Body of pancreas (tissue), 4 donors: ENCODE results near the gene VCX3A.

Experiments
- CTCF ChIP-seq, 7 experiments: fragments of 450-650 bp in 4 of 7; fragments of 200-600 bp in 3 of 7; sonication (generic) in 3 of 7; IDR thresholded peaks; one replicate each; pipeline ENCODE4 v1.5.1; 2016 to 2019; ENCODE audit warnings: antibody characterized with exemption in 7 of 7
- POLR2A ChIP-seq, 3 donors: fragments of 450-650 bp; IDR thresholded peaks; one replicate each; pipeline ENCODE4 v1.6.1; 2016; ENCODE audit warnings: antibody characterized with exemption in 3 of 3, mild to moderate bottlenecking in 2 of 3

GRCh38 chrX:6500719-6501118 lies 34.2 kb downstream of the VCX3A start:
- no peak for TF ChIP-seq CTCF (IDR thresholded peaks at IDR 0.05)
- TF ChIP-seq POLR2A (IDR thresholded peaks at IDR 0.05), result no peak
